Osteoblast (primary cell): ENCODE measurements around the gene ATAD3C. TPM values are rescaled to one million over a fixed set of nuclear protein-coding genes. Genes with fewer than 3 reads are reported as not detected.
A peak's percentile ranks its signal among the peaks of the same experiment; 100 is the strongest.
"Not testable (repeated sequence)": the region's sequence is repeated elsewhere in the genome, so short reads cannot be mapped to it uniquely, and the experiment has no call there.

ENCODE experiments used
- DNase-seq: peaks from one replicate; pipeline ENCODE4 v3.0.0; 2011; ENCODE audit warnings: low spot score, mixed read lengths; ENCODE audit not compliant: insufficient read length; ENCODE audit errors: missing footprints
- H2AFZ ChIP-seq: 2 replicates; pipeline ENCODE4 v1.6.0; 2011; ENCODE audit warnings: mild to moderate bottlenecking, low read length
- H3K27ac ChIP-seq: 2 replicates; pipeline ENCODE4 v1.5.1; 2011; ENCODE audit warnings: mild to moderate bottlenecking, low read depth, low read length, moderate library complexity
- H3K27me3 ChIP-seq: 2 replicates; pipeline ENCODE4 v1.6.0; 2012; ENCODE audit warnings: mild to moderate bottlenecking, control low read depth, inconsistent platforms, low read length, moderate library complexity; ENCODE audit not compliant: insufficient read depth
- H3K36me3 ChIP-seq: 2 replicates; pipeline ENCODE4 v1.5.1; 2011; ENCODE audit warnings: mild to moderate bottlenecking, low read length, control low read depth, moderate library complexity; ENCODE audit not compliant: insufficient read depth
- H3K4me1 ChIP-seq: 2 replicates; pipeline ENCODE4 v1.5.1; 2011; ENCODE audit warnings: mild to moderate bottlenecking, low read length, control low read depth, moderate library complexity; ENCODE audit not compliant: insufficient read depth
- H3K4me2 ChIP-seq: 2 replicates; pipeline ENCODE4 v1.6.0; 2011; ENCODE audit warnings: mild to moderate bottlenecking, low read length; ENCODE audit not compliant: insufficient read depth
- H3K4me3 ChIP-seq: fragments of 200-600 bp; sonication (generic); 3 replicates; pipeline ENCODE4 v1.5.1; 2012; ENCODE audit warnings: mild to moderate bottlenecking, low read length, inconsistent platforms; ENCODE audit not compliant: insufficient read depth
- H3K79me2 ChIP-seq: 2 replicates; pipeline ENCODE4 v1.6.0; 2012; ENCODE audit warnings: mild to moderate bottlenecking, low read length, control low read depth, inconsistent platforms; ENCODE audit not compliant: insufficient read depth
- H3K9me3 ChIP-seq: 2 replicates; pipeline ENCODE4 v1.5.1; 2011; ENCODE audit warnings: low read depth, low read length, control low read depth
- H4K20me1 ChIP-seq: 2 replicates; pipeline ENCODE4 v1.6.0; 2012; ENCODE audit warnings: mild to moderate bottlenecking, low read length, control low read depth; ENCODE audit not compliant: insufficient read depth
- total RNA-seq: library from RNA; depleted of rRNA; stranded (reverse); fragments of >200 nt; gene quantifications from 2 replicates; pipeline ENCODE4 v1.2.3, GENCODE V29; 2012
- TF ChIP-seq, protein P1 (sequence below): IDR thresholded peaks from 2 replicates; pipeline ENCODE4 v1.5.1; 2011; ENCODE audit warnings: mild to moderate bottlenecking, low read depth, low read length, moderate library complexity; ENCODE audit errors: extremely low read depth

ATAD3C gene
- total RNA-seq, 1 donor: under 0.01 TPM

DNA sequence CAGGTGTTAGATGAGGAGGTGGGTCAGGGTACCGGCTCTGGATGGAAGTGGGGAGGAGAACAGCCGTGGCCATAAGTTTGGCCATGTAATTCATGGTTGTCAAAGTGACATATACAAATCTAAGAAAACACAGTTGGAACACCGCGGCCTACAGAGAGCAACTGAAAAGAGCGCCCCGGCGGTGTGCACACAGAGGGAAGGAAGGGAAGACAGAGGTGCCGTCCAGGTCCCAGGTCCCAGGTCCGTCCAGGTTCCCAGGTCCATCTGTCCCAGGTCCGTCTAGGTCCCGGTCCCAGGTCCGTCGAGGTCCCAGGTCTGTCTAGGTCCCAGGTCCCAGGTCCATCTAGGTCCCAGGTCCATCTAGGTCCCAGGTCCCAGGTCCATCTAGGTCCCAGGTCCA is 37.9 kb upstream of the ATAD3C start:
- no peak overlapping the region for H2AFZ ChIP-seq
- peaks cover 8% of the 10 kb centered on the region for H3K4me1 ChIP-seq
- H3K4me3 ChIP-seq: no peak overlapping the region
- TF ChIP-seq, protein P1, sequence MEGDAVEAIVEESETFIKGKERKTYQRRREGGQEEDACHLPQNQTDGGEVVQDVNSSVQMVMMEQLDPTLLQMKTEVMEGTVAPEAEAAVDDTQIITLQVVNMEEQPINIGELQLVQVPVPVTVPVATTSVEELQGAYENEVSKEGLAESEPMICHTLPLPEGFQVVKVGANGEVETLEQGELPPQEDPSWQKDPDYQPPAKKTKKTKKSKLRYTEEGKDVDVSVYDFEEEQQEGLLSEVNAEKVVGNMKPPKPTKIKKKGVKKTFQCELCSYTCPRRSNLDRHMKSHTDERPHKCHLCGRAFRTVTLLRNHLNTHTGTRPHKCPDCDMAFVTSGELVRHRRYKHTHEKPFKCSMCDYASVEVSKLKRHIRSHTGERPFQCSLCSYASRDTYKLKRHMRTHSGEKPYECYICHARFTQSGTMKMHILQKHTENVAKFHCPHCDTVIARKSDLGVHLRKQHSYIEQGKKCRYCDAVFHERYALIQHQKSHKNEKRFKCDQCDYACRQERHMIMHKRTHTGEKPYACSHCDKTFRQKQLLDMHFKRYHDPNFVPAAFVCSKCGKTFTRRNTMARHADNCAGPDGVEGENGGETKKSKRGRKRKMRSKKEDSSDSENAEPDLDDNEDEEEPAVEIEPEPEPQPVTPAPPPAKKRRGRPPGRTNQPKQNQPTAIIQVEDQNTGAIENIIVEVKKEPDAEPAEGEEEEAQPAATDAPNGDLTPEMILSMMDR: no peak
- H3K36me3 ChIP-seq: no peaks in the 10 kb centered on the region
- DNase-seq: no peak
- H3K27ac ChIP-seq: no peak overlapping the region
- peaks cover 17% of the 10 kb centered on the region for H4K20me1 ChIP-seq
- no peak overlapping the region for H3K4me2 ChIP-seq
- no peaks in the 10 kb centered on the region for H3K27me3 ChIP-seq
- H3K9me3 ChIP-seq: no peaks in the 10 kb centered on the region
- peaks cover 30% of the 10 kb centered on the region for H3K79me2 ChIP-seq

DNA sequence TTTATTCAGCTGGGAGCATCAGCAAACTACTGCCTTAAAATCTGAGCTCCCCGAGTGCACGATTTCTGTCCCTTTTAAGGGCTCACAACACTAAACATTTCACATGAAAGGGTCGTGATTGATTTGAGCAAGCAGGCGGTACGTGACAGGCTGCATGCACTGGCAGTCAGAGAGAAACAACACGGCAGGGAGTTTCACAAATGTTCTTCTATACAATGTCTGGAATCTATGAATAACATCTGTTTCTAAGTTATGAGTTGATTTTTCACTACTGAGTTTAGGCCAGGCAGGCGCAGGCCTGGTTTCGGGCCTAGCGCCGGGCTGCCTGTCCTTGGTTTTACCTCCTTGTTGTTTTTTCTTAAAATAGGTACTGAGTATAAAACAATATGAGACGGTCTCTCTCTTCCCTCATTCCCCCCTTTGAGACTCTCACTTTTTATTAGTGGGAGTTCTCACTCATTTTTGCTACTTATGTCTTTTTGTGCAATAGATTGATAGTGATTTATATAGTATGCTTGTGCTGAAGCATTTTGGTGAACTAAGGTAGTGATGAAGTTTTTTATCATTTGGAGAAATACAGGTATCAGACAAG is 37.1 kb upstream of the ATAD3C start:
- not testable (repeated sequence) for H3K27me3 ChIP-seq, H3K4me1 ChIP-seq, H3K4me3 ChIP-seq, H3K27ac ChIP-seq, H3K9me3 ChIP-seq, H2AFZ ChIP-seq, H3K36me3 ChIP-seq, H3K4me2 ChIP-seq
- Histone ChIP-seq H4K20me1 (peaks cover 15% of the 10 kb centered on the region), H3K79me2 (peaks cover 22% of the 10 kb centered on the region)
- DNase-seq: peak; percentile 76

DNA sequence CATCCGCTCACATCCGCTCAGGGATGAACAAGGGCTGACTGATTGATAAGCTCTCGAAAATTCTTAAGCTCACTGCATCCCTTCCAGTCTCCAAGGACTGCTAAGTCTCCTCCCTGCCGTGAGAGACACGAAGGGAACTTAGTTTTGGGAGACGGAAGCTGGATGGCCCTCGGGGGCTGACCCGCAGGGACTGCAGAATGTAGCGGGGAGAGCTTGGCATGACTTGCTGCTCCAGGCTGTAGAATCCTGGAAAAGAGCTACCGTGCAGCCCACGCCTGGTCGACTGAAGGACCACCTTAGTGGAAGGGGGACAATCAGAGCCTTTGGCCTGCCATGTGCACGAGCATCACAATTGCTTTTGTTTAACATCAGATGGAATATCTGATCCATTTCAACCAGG is 33.7 kb upstream of the ATAD3C start:
- Histone ChIP-seq H3K4me1 (no peaks in the 10 kb centered on the region), H3K4me2 (no peak overlapping the region), H3K9me3 (no peaks in the 10 kb centered on the region), H3K79me2 (no peaks in the 10 kb centered on the region), H3K27me3 (no peaks in the 10 kb centered on the region), H3K4me3 (no peak overlapping the region), H3K36me3 (no peaks in the 10 kb centered on the region), H4K20me1 (no peaks in the 10 kb centered on the region), H2AFZ (no peak overlapping the region), H3K27ac (no peak overlapping the region)
- TF ChIP-seq, protein P1: no peak
- DNase-seq: peak; percentile 25

DNA sequence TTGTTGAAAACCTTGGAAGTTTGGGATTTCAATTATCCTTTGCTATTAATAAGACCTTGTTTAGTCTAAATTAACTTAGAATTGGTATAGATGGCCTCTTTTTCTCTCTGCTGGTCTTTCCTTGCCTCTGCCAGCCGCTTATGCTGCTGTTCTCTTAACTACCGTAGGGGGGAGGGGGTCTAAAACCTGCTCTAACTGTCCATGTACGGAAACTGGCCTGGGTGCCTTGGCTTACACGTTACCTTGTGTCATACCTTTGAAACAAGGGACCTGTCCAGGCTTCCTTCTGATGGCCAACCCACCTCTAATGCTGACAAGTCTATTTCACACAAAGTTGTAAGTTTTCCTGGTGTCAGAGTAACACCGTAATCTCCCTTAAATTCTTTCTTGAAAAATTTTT is 32.1 kb upstream of the ATAD3C start:
- H3K36me3 ChIP-seq, H3K4me3 ChIP-seq, H3K9me3 ChIP-seq, H3K79me2 ChIP-seq, H3K27me3 ChIP-seq, H3K27ac ChIP-seq, H2AFZ ChIP-seq, H4K20me1 ChIP-seq, H3K4me2 ChIP-seq, H3K4me1 ChIP-seq: not testable (repeated sequence)
- peak; percentile 42 for DNase-seq

DNA sequence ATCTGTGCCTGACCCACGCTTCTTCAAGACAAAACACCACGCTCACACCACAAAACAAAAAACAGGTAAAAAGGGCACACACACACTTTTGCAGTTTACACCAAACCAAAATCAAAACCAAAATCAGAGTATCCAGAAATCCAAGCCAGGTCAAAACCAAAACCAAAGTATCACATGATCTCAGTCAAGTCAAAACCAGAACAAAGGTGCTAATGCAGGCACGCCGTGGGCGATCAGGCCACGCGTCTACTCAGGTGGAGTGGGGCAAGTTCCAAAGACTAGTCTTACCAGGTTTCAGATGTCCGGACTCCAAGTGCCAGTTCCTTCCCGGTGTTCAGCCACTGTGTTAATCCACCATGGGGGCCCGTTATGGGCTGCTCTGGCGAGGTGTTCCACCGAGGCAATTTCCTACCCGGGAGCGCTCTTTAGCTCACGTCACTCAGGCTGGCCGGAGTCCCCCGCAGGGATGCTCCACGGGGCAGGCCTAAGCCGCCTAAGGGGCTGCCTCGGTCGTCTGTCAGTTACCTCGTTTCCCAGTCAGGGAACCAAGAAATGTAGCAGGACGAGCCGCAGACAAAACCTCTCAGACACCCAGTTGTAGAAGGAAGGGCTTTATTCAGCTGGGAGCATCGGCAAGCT is 31.5 kb upstream of the ATAD3C start:
- DNase-seq, H3K36me3 ChIP-seq: not testable (repeated sequence)

More for the DNA sequence above, 31.5 kb upstream of the ATAD3C start:
- H3K4me2 ChIP-seq, H2AFZ ChIP-seq, H3K9me3 ChIP-seq, H3K4me3 ChIP-seq, H3K4me1 ChIP-seq, H3K27me3 ChIP-seq, H4K20me1 ChIP-seq, H3K79me2 ChIP-seq, H3K27ac ChIP-seq: not testable (repeated sequence)
